NCI-H69 (cell line): ENCODE results near the gene GDF11.

Experiments
- DNase-seq: peaks from one replicate; lab custom pipeline; 2025; lab: John Stamatoyannopoulos, UW

GDF11 gene

DNA sequence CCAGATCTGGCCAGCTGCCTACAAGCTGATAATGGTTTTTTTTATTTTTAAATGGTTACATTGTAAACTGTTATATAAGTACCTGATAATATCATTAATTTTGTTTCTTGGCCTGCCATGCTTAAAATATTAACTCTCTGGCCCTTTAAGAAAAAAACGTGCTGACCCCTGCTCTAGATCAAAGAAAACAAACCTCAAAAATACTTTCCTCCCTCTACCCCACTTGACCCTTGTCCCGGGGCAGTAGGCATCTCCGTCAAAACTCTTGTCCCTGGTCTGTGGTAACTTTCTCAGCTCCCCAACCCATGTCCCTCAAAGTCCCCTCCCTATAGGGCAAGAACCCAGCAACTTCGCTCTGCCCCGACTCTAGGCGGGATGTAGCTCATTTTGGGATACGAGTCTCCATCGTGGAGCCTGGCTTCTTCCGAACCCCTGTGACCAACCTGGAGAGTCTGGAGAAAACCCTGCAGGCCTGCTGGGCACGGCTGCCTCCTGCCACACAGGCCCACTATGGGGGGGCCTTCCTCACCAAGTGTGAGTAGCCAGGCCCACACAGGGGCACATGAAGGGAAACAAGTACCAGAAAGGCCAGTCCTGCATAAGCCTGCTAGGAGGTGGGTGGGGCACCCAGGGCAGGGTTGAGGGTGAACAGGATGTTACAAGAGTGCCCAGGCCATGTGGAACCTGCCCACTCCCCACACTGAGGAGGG is 19.3 kb upstream of the GDF11 start:
- no peak for DNase-seq

DNA sequence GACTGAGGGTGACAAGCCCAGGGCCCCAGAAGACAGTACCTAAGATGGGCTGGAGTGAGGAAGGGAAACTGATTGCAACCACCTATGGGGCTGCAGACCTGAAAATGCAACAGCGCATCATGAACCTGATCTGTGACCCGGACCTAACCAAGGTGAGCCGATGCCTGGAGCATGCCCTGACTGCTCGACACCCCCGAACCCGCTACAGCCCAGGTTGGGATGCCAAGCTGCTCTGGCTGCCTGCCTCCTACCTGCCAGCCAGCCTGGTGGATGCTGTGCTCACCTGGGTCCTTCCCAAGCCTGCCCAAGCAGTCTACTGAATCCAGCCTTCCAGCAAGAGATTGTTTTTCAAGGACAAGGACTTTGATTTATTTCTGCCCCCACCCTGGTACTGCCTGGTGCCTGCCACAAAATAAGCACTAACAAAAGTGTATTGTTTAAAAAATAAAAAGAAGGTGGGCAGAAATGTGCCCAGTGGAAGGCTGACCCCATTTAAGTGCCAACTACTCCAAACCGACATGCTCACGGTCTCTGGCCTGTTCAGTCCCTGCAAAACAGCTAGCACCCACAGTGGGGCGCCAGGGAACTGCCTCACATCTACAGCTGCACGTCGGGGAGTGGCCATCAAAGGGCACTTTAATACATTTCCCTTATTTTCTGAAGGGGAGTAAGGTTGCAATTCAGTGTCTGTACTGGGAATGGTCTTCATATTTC is 18.5 kb upstream of the GDF11 start:
- peak; percentile 60 for DNase-seq

DNA sequence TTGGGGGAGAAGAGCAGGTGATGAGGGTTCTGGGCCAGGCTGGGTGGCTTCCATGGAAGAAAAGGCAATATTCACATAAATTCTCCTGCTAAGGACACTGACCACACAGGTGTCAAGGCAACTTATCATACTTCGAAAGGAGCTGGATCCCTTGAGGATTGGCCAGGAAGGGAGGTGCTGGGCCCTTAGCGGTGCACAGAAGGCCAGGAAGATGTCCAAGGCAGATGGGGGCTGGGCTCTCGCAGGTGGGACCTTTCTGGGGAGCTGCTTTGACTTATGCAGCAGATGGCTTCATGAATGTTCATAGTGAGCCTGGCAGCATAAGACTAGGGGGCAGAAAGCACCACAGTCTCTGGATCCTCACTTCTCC is 18.0 kb upstream of the GDF11 start:
- no peak for DNase-seq

DNA sequence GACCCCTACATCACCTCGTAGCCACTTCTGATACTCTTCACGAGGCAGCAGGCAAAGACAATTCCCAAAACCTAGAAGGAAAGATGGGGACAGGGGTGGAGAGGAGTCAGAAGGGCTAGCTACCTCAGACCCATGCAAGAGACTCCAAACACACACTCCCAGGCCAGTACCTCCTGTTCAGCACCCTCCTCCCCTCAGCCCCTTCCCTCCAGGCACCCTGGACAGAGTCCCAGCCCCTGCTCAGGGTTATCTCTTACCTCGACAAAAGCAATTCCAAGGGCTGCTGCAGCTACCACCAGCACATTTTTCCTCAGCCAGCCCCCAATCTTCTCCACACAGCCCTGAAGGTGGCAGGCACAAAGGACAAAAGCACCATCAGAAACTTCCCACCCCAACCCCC is 17.4 kb upstream of the GDF11 start:
- DNase-seq: no peak

- no peak for DNase-seq
Measured at GRCh38 chr12:55726971-55727370, 16.0 kb upstream of the GDF11 start.

DNA sequence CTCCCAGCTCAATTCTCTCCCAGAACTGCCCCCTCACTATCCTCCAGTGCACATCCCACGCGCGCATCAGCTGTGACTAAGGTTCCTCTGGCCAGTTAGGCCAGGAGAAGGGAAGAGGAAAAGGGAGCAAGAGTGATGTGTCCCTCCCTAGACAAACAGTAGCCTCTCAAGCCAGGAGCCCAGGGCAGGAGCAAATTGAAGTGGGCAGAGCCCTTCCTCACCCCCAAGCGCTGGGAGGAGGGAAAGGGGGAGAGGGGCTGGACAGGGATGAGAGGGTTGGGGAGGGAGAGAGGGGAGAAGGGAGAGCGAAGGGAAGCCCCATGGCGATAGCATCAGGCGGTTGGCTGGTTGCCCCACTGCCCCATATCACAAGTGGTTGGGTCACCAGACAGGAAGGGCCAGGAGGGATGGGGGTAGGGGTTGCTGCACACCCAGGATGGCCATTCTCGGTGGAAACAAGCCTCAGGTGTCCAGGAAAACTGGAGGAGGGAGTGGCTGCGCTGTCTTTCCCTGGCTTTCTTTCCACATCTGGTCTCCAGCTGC is 15.2 kb upstream of the GDF11 start:
- peak; percentile 61 for DNase-seq

GRCh38 chr12:55728186-55728938 is 14.6 kb upstream of the GDF11 start:
- peak; percentile 74 for DNase-seq

DNA sequence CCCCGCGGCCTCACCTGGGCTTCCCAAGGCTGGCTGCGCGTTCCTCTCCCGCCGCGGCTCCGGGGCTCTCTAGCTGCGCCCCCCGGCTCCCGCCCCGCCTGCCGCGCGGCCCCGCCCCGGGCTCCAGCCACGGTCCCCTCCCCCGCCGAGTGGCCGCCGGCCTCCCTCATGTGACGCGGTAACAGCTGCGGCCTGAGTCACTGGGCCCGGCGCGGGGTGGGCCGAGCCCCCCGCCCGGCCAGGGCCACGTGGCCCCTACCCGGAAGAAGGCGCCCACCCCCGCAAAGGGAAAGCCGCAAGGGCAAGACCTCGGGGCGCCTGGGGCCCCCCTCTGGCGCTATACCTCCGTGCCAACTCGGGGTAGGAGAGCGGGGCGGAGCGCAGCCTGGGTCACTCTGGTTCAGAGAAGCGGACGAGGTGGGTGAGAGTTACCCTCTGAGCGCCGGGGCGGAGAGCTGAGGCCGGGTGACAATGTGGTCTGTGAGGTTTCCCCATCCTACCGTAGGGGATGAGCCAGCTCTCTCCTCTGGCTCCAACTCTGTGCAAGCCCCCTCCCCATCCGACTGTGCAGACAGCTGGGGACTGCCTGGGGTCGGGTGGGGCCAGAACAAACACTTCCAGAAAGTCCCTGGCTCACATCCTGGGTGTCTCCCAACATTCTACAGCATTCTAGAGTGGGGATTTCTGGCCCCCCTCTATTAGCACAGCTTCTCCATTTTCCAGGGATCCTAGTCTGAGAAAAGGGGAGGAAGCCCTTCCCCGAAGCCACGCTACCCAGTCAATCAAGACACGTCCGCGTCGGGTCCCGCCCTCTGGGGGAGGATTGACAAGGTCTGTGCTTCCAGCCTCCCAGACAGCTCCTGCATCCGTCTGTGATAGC is 13.7 kb upstream of the GDF11 start, which contains the start of gene CD63:
Gene CD63 (minus strand): TSS at position 71 of the 880 bp plus-strand sequence. CDS start 668 bp downstream, outside the sequence.
- DNase-seq: peak; percentile 96

DNA sequence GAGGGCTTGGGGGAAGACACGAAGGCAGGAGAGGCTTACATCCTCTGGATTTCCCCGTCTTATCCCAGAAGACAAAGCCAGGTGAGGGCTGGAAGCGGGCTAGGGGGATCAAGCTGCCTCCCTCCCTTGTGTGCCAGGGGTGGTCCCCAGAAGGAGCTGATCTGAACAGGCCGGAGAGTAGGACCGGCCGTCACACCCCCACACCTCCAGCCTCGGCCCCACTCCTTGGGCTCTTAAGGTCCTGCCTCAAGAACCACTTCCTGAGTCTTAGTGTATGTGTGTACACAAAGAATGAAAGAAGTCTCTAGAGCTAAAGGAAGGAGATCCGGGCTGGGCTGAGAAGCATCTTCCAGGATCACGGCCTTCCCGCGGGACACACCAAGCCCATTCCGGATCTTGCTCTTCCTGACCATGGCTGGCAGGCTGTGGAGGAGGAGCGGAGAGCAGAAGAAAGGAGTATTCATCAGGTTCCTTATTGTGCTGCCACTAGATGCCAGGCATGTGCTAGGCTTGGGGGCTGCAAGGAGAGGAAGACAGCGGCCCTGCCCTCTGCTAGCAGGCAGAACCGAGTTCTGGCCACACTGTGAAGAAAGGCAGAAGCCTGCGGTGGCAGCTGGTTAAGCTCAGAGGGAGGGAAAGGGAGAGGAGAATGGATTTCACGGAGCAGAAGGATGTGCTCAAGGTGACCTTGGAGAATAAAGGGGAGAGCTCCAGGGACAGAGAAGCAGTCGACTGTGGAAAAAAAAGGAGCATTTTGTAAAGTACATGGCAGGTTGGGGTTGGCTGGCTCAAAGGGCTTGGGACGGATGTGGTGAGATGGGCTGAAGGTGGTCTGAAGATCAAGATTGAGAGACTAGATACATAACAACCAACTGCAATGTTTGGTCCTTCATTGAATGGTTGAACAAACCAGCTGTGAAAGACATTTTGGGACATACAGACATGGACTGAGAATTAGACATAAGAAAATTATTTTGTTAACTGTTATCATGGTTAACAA is 12.8 kb upstream of the GDF11 start:
- DNase-seq: peak; percentile 66

GRCh38 chr12:55732288-55732687 is 10.6 kb upstream of the GDF11 start:
- peak; percentile 28 for DNase-seq

DNA sequence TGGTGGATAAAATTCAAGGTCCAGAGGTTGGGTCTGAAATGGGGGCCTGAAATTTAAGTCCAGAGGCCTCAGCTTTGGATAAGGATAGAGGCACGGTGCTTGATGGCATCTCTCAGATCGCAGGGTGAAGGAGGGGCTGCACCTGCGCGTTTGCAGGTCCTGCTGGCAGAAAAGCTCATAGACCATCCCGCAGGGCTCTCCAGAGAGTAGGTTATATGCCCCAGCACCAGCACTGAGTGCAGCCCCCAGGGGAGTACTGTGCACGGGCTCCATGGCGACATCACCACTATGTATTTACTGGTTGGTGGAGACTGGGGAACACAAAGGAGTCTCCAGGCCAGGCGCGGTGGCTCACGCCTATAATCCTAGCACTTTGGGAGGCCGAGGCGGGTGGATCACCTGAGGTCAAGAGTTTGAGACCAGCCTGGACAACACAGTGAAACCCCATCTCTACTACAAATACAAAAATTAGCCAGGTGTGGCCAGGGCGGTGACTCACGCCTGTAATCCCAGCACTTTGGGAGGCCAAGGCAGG is 9.8 kb upstream of the GDF11 start:
- DNase-seq: peak; percentile 37

- no peak for DNase-seq
Measured at GRCh38 chr12:55733858-55734257, 9.1 kb upstream of the GDF11 start.

- DNase-seq: no peak
Measured at GRCh38 chr12:55734595-55734994, 8.3 kb upstream of the GDF11 start.

- DNase-seq: no peak
Measured at GRCh38 chr12:55736076-55736475, 6.8 kb upstream of the GDF11 start.

GRCh38 chr12:55736780-55737580 is 5.9 kb upstream of the GDF11 start:
- peak; percentile 96 for DNase-seq

DNA sequence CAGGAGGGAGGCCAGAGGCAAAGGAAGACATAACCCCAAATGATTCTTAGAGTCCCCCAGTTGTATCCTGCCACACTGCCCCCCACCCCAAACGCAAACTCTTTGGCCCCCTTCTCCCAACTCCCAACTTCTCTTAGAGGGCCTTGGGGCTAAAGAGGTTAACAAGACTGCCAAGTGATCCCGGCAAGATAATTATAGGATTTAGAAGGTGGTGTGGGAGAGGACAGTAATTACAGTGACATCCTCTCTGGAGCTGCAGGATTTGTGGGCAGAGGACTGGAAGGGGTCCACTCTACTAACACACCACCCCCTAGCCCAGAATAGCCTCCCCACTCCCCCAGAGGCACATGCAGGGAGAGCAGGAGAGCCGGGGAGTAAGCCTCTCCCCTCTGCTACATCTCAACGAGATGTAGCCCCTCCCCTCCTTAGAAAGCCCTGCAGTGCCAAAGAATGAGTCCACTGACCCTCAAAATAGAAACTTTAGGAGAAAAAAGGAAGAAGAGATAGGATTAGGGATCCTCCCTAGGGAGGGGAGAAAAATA is 5.3 kb upstream of the GDF11 start:
- peak; percentile 79 for DNase-seq

DNA sequence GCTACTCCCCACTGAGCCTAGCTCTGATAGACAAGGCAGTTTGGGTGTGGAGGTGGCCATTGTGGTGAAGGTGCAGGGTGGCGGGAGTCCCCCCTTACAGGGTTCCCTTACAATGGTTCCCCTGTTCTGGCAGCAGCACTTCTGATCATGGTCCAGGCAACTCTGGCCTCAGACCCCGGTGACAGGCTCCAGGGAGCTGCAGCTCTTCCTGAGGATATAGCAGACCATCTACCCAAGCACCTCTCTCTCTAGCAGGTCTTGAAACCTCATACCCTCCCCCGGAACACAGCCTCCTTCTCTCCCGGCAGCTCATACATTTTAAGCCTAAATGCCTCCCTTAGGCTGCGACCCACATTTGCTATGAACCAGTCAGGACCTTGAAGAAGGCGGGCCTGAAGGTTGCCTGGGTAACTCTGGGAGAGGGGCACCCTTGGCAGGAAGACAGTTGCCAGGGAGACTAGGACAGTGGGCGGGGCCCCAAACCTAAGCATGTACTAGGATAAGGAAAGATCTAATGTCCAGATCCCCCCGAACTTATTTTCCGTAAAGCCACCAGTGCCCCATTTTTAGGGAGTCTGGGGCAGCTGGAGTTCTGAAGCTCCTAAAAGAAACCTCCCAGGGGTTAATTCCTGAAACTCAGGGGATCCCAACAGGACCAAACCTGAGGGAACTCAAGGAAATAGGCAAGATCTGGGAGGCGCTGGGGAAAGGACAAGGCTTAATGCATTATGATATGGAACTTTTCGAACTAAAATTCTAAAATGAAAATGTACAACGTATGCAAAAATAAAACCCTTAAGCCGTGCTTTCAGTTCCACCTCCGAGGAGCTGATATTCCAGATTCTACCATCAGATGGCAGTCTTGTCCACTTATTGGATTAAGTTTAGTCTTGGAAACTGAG is 4.5 kb upstream of the GDF11 start:
- peak; percentile 97 for DNase-seq

DNA sequence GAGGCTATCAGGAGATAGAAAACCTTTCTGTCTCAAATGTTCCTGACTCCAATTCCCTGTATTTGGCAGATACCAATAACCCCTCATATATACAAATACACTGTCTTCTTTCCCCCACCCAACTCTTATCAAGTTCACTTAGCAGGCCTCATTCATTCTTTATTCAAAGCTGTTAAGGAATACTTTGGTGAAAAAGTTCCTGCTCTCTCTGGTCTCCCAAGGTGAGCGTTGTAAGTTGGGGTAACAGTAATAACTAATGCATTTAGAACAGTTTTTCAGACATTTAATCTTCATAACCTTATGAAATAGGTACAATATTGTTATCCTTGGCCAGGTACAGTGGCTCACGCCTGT is 3.9 kb upstream of the GDF11 start:
- no peak for DNase-seq
